IMR-90 (cell line): ENCODE data around the gene STAC. TPM values are rescaled to one million over a fixed set of nuclear protein-coding genes. Genes with fewer than 3 reads are reported as not detected.

Source experiments
- ATAC-seq: fragments of 200-7000 bp; cut with Tn5 transposase; 2 replicates; pipeline ENCODE4 v1.9.1; 2020; ENCODE audit warnings: low read depth, mild to moderate bottlenecking, moderate library complexity
- BruUV-seq: library from RNA; stranded (reverse); fragments of 400-500 nt; replicated peaks from 2 replicates; lab custom pipeline; 2021; lab: Mats Ljungman, UMichigan
- CTCF ChIA-PET: fragments of 300-600 bp; formaldehyde crosslinking; extraction: SDS; loops from one replicate; lab custom pipeline; 2021; ENCODE audit warnings: antibody characterized with exemption; lab: Yijun Ruan, JAX
- POLR2A ChIA-PET: fragments of 300-600 bp; sonication (Branson Sonifier 250); formaldehyde crosslinking; loops from one replicate; lab custom pipeline; 2022; ENCODE audit warnings: antibody characterized with exemption; ENCODE audit not compliant: unreplicated experiment; lab: Charles Lee
- DNase-seq: peaks from one replicate; pipeline ENCODE4 v3.0.0; 2013
- H2AFZ ChIP-seq: replicated peaks from 2 replicates; pipeline ENCODE3; 2013; ENCODE audit warnings: low read length, mild to moderate bottlenecking; ENCODE audit not compliant: poor library complexity
- H2AK5ac ChIP-seq: 2 replicates; pipeline ENCODE4 v1.6.1; 2013; ENCODE audit warnings: low read depth, low read length, inconsistent platforms
- H2AK9ac ChIP-seq: replicated peaks from 2 replicates; pipeline ENCODE3; 2013; ENCODE audit warnings: mild to moderate bottlenecking, low read depth, low read length, moderate library complexity; ENCODE audit not compliant: poor library complexity
- H2BK120ac ChIP-seq: 2 replicates; pipeline ENCODE4 v1.6.1; 2013; ENCODE audit warnings: low read depth, low read length, inconsistent platforms
- H2BK15ac ChIP-seq: 3 replicates; pipeline ENCODE4 v1.6.1; 2013; ENCODE audit warnings: low read depth, low read length, inconsistent platforms
- H2BK20ac ChIP-seq: 2 replicates; pipeline ENCODE4 v1.6.1; 2013; ENCODE audit warnings: low read depth, mild to moderate bottlenecking, inconsistent platforms, low read length, moderate library complexity
- H2BK5ac ChIP-seq: 2 replicates; pipeline ENCODE4 v1.6.1; 2013; ENCODE audit warnings: mild to moderate bottlenecking, low read depth, low read length, inconsistent platforms; ENCODE audit not compliant: poor library complexity, severe bottlenecking
- H3K14ac ChIP-seq: replicated peaks from 2 replicates; pipeline ENCODE4 v1.6.1; 2013; ENCODE audit warnings: low read depth, low read length, inconsistent platforms
- H3K18ac ChIP-seq: 2 replicates; pipeline ENCODE4 v1.6.1; 2013; ENCODE audit warnings: low read depth, low read length, control low read depth
- H3K23ac ChIP-seq: 2 replicates; pipeline ENCODE4 v1.6.1; 2013; ENCODE audit warnings: low read depth, low read length, inconsistent platforms
- H3K27ac ChIP-seq: 2 replicates; pipeline ENCODE4 v1.5.1; 2013; ENCODE audit warnings: mild to moderate bottlenecking, control low read depth, low read length; ENCODE audit not compliant: insufficient read depth
- H3K27me3 ChIP-seq: 2 replicates; pipeline ENCODE4 v1.6.1; 2013; ENCODE audit warnings: low read length; ENCODE audit not compliant: control insufficient read depth, insufficient read depth
- H3K36me3 ChIP-seq: 2 replicates; pipeline ENCODE4 v1.6.1; 2013; ENCODE audit warnings: low read length, mixed read lengths; ENCODE audit not compliant: control insufficient read depth, insufficient read depth
- H3K4ac ChIP-seq: 2 replicates; pipeline ENCODE4 v1.6.1; 2013; ENCODE audit warnings: low read depth, low read length, inconsistent platforms
- H3K4me1 ChIP-seq: 2 replicates; pipeline ENCODE4 v1.6.1; 2013; ENCODE audit warnings: low read length, mixed read lengths; ENCODE audit not compliant: control insufficient read depth, insufficient read depth
- H3K4me2 ChIP-seq: 2 replicates; pipeline ENCODE4 v1.6.1; 2013; ENCODE audit warnings: low read depth, mild to moderate bottlenecking, control low read depth, low read length, moderate library complexity
- H3K4me3 ChIP-seq: 2 replicates; pipeline ENCODE4 v1.5.1; 2013; ENCODE audit warnings: low read depth, mild to moderate bottlenecking, control low read depth, low read length, moderate library complexity; ENCODE audit not compliant: insufficient read depth
- H3K56ac ChIP-seq: 2 replicates; pipeline ENCODE4 v1.6.1; 2013; ENCODE audit warnings: low read length, inconsistent platforms; ENCODE audit not compliant: insufficient read depth; ENCODE audit errors: extremely low read depth
- H3K79me1 ChIP-seq, 2 experiments: 2 replicates each; pipeline ENCODE4 v1.6.1; 2013; ENCODE audit warnings: low read length in 2 of 2, inconsistent platforms in 1 of 2, low read depth in 1 of 2
- H3K9ac ChIP-seq: 2 replicates; pipeline ENCODE4 v1.6.1; 2013; ENCODE audit warnings: low read depth, low read length, control low read depth
- H3K9me1 ChIP-seq: 2 replicates; pipeline ENCODE4 v1.6.1; 2013; ENCODE audit warnings: low read length, inconsistent platforms; ENCODE audit not compliant: insufficient read depth
- H3K9me3 ChIP-seq: 2 replicates; pipeline ENCODE4 v1.6.1; 2013; ENCODE audit warnings: low read length; ENCODE audit not compliant: control insufficient read depth, insufficient read depth
- H4K20me1 ChIP-seq: 2 replicates; pipeline ENCODE4 v1.6.1; 2013; ENCODE audit warnings: low read length, inconsistent platforms; ENCODE audit not compliant: insufficient read depth
- H4K5ac ChIP-seq: 2 replicates; pipeline ENCODE4 v1.6.1; 2013; ENCODE audit warnings: mild to moderate bottlenecking, low read depth, low read length, control low read depth
- H4K8ac ChIP-seq, 2 experiments: 2 replicates each; pipeline ENCODE4 v1.6.1; 2013; ENCODE audit warnings: low read depth in 2 of 2, low read length in 2 of 2, control low read depth in 1 of 2, inconsistent platforms in 1 of 2
- H4K91ac ChIP-seq: 2 replicates; pipeline ENCODE4 v1.6.1; 2013; ENCODE audit warnings: low read depth, low read length, inconsistent platforms; ENCODE audit not compliant: insufficient read depth
- BHLHE40 ChIP-seq: fragments of 150-350 bp; IDR thresholded peaks from 2 replicates; pipeline ENCODE4 v1.6.1; 2016; ENCODE audit warnings: mild to moderate bottlenecking, low read depth, low read length
- CEBPB ChIP-seq: IDR thresholded peaks from 2 replicates; pipeline ENCODE4 v1.6.1; 2012; ENCODE audit warnings: low read depth, low read length, improper control_type of control experiment
- CHD1 ChIP-seq: IDR thresholded peaks from 2 replicates; pipeline ENCODE4 v1.6.1; 2012; ENCODE audit warnings: low read depth, low read length, improper control_type of control experiment
- FOS ChIP-seq: fragments of 150-350 bp; IDR thresholded peaks from 2 replicates; pipeline ENCODE4 v1.6.1; 2016; ENCODE audit warnings: low read depth, low read length
- MAFK ChIP-seq: IDR thresholded peaks from 2 replicates; pipeline ENCODE4 v1.6.1; 2012; ENCODE audit warnings: low read depth, low read length, improper control_type of control experiment
- MAZ ChIP-seq: IDR thresholded peaks from 2 replicates; pipeline ENCODE4 v1.6.1; 2012; ENCODE audit warnings: low read depth, mild to moderate bottlenecking, low read length, improper control_type of control experiment, moderate library complexity, borderline replicate concordance
- MXI1 ChIP-seq: IDR thresholded peaks from 2 replicates; pipeline ENCODE4 v1.6.1; 2012; ENCODE audit warnings: low read depth, mild to moderate bottlenecking, low read length, moderate library complexity, borderline replicate concordance
- NFE2L2 ChIP-seq: fragments of 150-350 bp; IDR thresholded peaks from 2 replicates; pipeline ENCODE4 v1.6.1; 2016; ENCODE audit warnings: low read depth, mild to moderate bottlenecking, low read length
- POLR2A ChIP-seq: IDR thresholded peaks from 2 replicates; pipeline ENCODE4 v1.6.1; 2012; ENCODE audit warnings: mild to moderate bottlenecking, low read depth, low read length
- RAD21 ChIP-seq: IDR thresholded peaks from 2 replicates; pipeline ENCODE4 v1.6.1; 2012; ENCODE audit warnings: low read length, improper control_type of control experiment
- RCOR1 ChIP-seq: IDR thresholded peaks from 2 replicates; pipeline ENCODE4 v1.6.1; 2012; ENCODE audit warnings: mild to moderate bottlenecking, low read length, improper control_type of control experiment; ENCODE audit not compliant: insufficient replicate concordance
- RFX5 ChIP-seq: IDR thresholded peaks from 2 replicates; pipeline ENCODE4 v1.8.0; 2012; ENCODE audit warnings: low read depth, mild to moderate bottlenecking, low read length, moderate library complexity
- SMC3 ChIP-seq: fragments of 150-350 bp; IDR thresholded peaks from 2 replicates; pipeline ENCODE4 v1.6.1; 2016; ENCODE audit warnings: low read depth, mild to moderate bottlenecking, antibody characterized with exemption, low read length, moderate library complexity
- WGBS, 2 experiments: methylation state at CpG; one replicate each; pipeline versions ENCODE4 v1.1.5 to v1.1.7; 2013; ENCODE audit warnings: missing lambda C conversion rate in 2 of 2; ENCODE audit not compliant: insufficient read length in 1 of 2; ENCODE audit errors: extremely low coverage in 2 of 2; 5-methylcytosine and 5-hydroxymethylcytosine counted together
- dilution Hi-C: fragments of 300-500 bp; cut with HindIII; formaldehyde crosslinking; loops from one replicate; pipeline ENCODE4 v1.14.3; 2018; ENCODE audit warnings: low sequenced_read_pairs; ENCODE audit not compliant: unreplicated experiment
- in situ Hi-C: fragments of 300-500 bp; cut with MboI; formaldehyde crosslinking; loops from 3 replicates; pipeline ENCODE4 v1.14.3; 2019; ENCODE audit warnings: low sequenced_read_pairs, inconsistent platforms, mixed read lengths
- intact Hi-C: fragments of 100-400 bp; cut with micrococcal nuclease; formaldehyde crosslinking; loops from 2 replicates; pipeline ENCODE4 v1.10.0; 2022
- polyA plus RNA-seq, 3 experiments: library from polyadenylated mRNA; depleted of rRNA; stranded (reverse); fragments of >200 nt; gene quantifications; 2 replicates each; pipeline ENCODE4 v1.2.3, GENCODE V29; 2012; ENCODE audit warnings: low replicate concordance in 1 of 3
- total RNA-seq: library from RNA; depleted of rRNA; stranded (reverse); fragments of >200 nt; gene quantifications from 2 replicates; pipeline ENCODE4 v1.2.3, GENCODE V29; 2012
- TF ChIP-seq, protein P1 (sequence below): fragments of 150-350 bp; IDR thresholded peaks from 2 replicates; pipeline ENCODE4 v1.6.1; 2017; ENCODE audit warnings: mild to moderate bottlenecking, antibody characterized with exemption, low read length, low read depth
- TF ChIP-seq, protein P2 (sequence below): conservative IDR thresholded peaks from 2 replicates; pipeline ENCODE4 v1.5.1; 2012; ENCODE audit warnings: mild to moderate bottlenecking, low read depth, low read length, improper control_type of control experiment
- TF ChIP-seq, protein P3 (sequence below): fragments of 150-350 bp; IDR thresholded peaks from 2 replicates; pipeline ENCODE4 v1.6.1; 2016; ENCODE audit warnings: low read depth, mild to moderate bottlenecking, low read length, moderate library complexity, borderline replicate concordance

Gene STAC
- total and polyA plus RNA-seq, 2 of the 4 experiments (the other 2 are of a cell fraction): 0.19 to 0.36 TPM

DNA sequence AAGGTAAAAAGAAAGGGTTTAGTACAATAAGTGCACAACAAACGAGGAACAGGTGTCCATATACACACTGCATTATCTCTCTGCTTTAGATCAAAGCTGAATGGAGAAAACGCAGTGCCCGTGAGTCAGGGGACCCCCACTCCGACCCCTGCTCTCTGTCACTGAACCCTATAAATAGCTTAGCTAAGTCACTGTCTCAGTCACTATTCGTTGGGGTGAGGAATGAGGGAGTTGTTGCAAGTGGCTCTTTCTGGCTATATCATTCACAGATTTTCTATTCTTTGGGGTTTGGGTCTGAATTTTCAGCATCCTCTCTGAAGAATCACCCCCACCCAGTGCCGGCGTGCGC lies 458 bp upstream of the STAC start:
- no peaks in the 10 kb centered on the region for H3K36me3 ChIP-seq
- peaks cover 2% of the 10 kb centered on the region; the same call in 1 of the 2 replicates for H3K9me3 ChIP-seq
- H3K4me1 ChIP-seq: no peaks in the 10 kb centered on the region
- H4K5ac ChIP-seq: no peak overlapping the region
- no peak overlapping the region for H3K23ac ChIP-seq
- H4K20me1 ChIP-seq: no peaks in the 10 kb centered on the region
- peak overlapping the region; percentile 44 for H2AFZ ChIP-seq
- no peak overlapping the region for H2BK20ac ChIP-seq
- H2BK5ac ChIP-seq: no peak overlapping the region
- no CpG with 5 or more reads among the region's 8 CpGs for WGBS, 2 experiments
- dilution Hi-C loops: no loop called here
- no peak overlapping the region for H3K18ac ChIP-seq
- H4K8ac ChIP-seq: no peak overlapping the region
- H2BK15ac ChIP-seq: no peak overlapping the region
- H3K9ac ChIP-seq: no peak overlapping the region
- CTCF ChIA-PET: no interaction called here
- H3K27me3 ChIP-seq: no peaks in the 10 kb centered on the region
- no peak overlapping the region for H3K4me3 ChIP-seq
- in situ Hi-C loops: no loop called here
- no peak overlapping the region for H3K56ac ChIP-seq
- H2BK120ac ChIP-seq: no peak overlapping the region
- TF ChIP-seq POLR2A (no peak), BHLHE40 (no peak), RAD21 (no peak), FOS (no peak), RFX5 (no peak), MAFK (no peak), SMC3 (no peak), NFE2L2 (no peak), RCOR1 (no peak), MXI1 (no peak), MAZ (no peak), CHD1 (no peak), CEBPB (no peak)
- TF ChIP-seq, protein P1, sequence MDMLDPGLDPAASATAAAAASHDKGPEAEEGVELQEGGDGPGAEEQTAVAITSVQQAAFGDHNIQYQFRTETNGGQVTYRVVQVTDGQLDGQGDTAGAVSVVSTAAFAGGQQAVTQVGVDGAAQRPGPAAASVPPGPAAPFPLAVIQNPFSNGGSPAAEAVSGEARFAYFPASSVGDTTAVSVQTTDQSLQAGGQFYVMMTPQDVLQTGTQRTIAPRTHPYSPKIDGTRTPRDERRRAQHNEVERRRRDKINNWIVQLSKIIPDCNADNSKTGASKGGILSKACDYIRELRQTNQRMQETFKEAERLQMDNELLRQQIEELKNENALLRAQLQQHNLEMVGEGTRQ: no peak
- TF ChIP-seq, protein P2, sequence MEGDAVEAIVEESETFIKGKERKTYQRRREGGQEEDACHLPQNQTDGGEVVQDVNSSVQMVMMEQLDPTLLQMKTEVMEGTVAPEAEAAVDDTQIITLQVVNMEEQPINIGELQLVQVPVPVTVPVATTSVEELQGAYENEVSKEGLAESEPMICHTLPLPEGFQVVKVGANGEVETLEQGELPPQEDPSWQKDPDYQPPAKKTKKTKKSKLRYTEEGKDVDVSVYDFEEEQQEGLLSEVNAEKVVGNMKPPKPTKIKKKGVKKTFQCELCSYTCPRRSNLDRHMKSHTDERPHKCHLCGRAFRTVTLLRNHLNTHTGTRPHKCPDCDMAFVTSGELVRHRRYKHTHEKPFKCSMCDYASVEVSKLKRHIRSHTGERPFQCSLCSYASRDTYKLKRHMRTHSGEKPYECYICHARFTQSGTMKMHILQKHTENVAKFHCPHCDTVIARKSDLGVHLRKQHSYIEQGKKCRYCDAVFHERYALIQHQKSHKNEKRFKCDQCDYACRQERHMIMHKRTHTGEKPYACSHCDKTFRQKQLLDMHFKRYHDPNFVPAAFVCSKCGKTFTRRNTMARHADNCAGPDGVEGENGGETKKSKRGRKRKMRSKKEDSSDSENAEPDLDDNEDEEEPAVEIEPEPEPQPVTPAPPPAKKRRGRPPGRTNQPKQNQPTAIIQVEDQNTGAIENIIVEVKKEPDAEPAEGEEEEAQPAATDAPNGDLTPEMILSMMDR: no peak
- TF ChIP-seq, protein P3, sequence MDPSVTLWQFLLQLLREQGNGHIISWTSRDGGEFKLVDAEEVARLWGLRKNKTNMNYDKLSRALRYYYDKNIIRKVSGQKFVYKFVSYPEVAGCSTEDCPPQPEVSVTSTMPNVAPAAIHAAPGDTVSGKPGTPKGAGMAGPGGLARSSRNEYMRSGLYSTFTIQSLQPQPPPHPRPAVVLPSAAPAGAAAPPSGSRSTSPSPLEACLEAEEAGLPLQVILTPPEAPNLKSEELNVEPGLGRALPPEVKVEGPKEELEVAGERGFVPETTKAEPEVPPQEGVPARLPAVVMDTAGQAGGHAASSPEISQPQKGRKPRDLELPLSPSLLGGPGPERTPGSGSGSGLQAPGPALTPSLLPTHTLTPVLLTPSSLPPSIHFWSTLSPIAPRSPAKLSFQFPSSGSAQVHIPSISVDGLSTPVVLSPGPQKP: no peak
- H3K9me1 ChIP-seq: no peaks in the 10 kb centered on the region
- no peak overlapping the region for H3K27ac ChIP-seq
- no peak overlapping the region for H2AK9ac ChIP-seq
- H3K4me2 ChIP-seq: no peak overlapping the region
- no peaks in the 10 kb centered on the region for H3K79me1 ChIP-seq
- intact Hi-C loops: no loop called here
- H3K4ac ChIP-seq: no peak overlapping the region
- no peak for ATAC-seq
- H2AK5ac ChIP-seq: no peak overlapping the region
- DNase-seq: no peak
- BruUV-seq: no TSS peak
- POLR2A ChIA-PET: no interaction called here
- H4K91ac ChIP-seq: no peak overlapping the region
- H3K14ac ChIP-seq: no peak overlapping the region
